IPS-18a (cell line): ENCODE data around the gene FGD1.
A peak's percentile ranks its signal among the peaks of the same experiment; 100 is the strongest.
"Not testable (repeated sequence)": the region's sequence is repeated elsewhere in the genome, so short reads cannot be mapped to it uniquely, and the experiment has no call there.

Experiments used
- H3K27ac ChIP-seq: one replicate; pipeline ENCODE4 v1.5.1; 2013; ENCODE audit warnings: low read length
- H3K27me3 ChIP-seq: one replicate; pipeline ENCODE4 v1.6.1; 2013; ENCODE audit warnings: mild to moderate bottlenecking, low read length; ENCODE audit not compliant: control insufficient read depth, insufficient read depth
- H3K36me3 ChIP-seq: one replicate; pipeline ENCODE4 v1.6.1; 2013; ENCODE audit warnings: low read depth, low read length; ENCODE audit not compliant: control insufficient read depth
- H3K4me1 ChIP-seq: one replicate; pipeline ENCODE4 v1.6.1; 2013; ENCODE audit warnings: low read depth, low read length; ENCODE audit not compliant: control insufficient read depth
- H3K4me3 ChIP-seq: one replicate; pipeline ENCODE4 v1.5.1; 2013; ENCODE audit warnings: low read length
- H3K9ac ChIP-seq: one replicate; pipeline ENCODE4 v1.6.1; 2013; ENCODE audit warnings: mild to moderate bottlenecking, low read length, moderate library complexity
- H3K9me3 ChIP-seq: one replicate; pipeline ENCODE4 v1.6.1; 2013; ENCODE audit warnings: low read depth, low read length; ENCODE audit not compliant: control insufficient read depth

The FGD1 gene

GRCh38 chrX:54494166-54494988, 1.7 kb downstream of the FGD1 start:
- Histone ChIP-seq H3K4me3 (peak overlapping the region; percentile 68), H3K4me1 (peaks cover 8% of the 10 kb centered on the region), H3K9me3 (peaks cover 13% of the 10 kb centered on the region), H3K36me3 (no peaks in the 10 kb centered on the region), H3K9ac (peak overlapping the region; percentile 52), H3K27me3 (no peaks in the 10 kb centered on the region), H3K27ac (no peak overlapping the region)

- no peaks in the 10 kb centered on the region for H3K36me3 ChIP-seq
- H3K9ac ChIP-seq: no peak overlapping the region
- no peaks in the 10 kb centered on the region for H3K27me3 ChIP-seq
- H3K27ac ChIP-seq: no peak overlapping the region
- H3K4me1 ChIP-seq: peaks cover 8% of the 10 kb centered on the region
- peaks cover 7% of the 10 kb centered on the region for H3K9me3 ChIP-seq
- no peak overlapping the region for H3K4me3 ChIP-seq
These were observed 3.7 kb downstream of the FGD1 start for GRCh38 chrX:54492340-54492739.

DNA sequence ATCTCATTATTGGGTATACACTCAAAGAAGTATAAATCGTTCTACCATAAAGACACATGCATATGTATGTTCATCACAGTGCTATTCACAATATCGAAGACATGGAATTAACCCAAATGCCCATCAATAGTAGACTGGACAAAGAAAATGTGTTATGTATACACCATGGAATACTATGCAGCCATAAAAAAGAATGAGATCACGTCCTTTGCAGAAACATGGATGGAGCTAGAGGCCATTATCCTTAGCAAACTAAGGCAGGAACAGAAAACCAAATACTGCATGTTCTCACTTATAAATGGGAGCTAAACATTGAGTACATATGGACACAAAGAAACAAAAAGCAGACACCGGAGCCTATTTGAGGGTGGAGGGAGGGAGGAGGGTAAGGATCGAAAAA, 6.2 kb downstream of the FGD1 start:
- H3K4me1 ChIP-seq, H3K9me3 ChIP-seq, H3K36me3 ChIP-seq, H3K4me3 ChIP-seq, H3K27ac ChIP-seq, H3K9ac ChIP-seq, H3K27me3 ChIP-seq: not testable (repeated sequence)

DNA sequence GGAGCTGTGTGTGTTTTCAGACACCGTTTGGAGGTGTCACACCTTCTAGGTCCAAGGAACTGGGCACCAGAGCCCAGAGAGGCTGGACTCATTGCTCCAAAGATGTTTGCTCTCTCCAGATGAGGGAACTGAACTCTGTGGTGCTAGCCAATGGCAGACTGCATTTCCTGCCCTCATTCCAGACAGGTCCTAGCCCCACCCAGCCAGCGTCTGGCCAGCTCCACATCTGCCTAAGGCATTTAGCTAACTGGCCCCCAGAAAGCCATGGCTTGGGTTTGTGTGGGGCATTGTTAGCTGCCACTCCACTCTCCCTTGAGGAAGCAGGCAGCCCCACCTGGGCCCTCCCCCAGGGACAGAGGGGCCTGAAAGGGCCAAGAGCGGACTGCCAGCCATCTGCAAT, 11.4 kb downstream of the FGD1 start:
- no peak overlapping the region for H3K4me3 ChIP-seq
- H3K27ac ChIP-seq: no peak overlapping the region
- H3K9me3 ChIP-seq: no peaks in the 10 kb centered on the region
- H3K9ac ChIP-seq: no peak overlapping the region
- H3K36me3 ChIP-seq: no peaks in the 10 kb centered on the region
- H3K27me3 ChIP-seq: no peaks in the 10 kb centered on the region
- H3K4me1 ChIP-seq: peaks cover 8% of the 10 kb centered on the region

- Histone ChIP-seq H3K9ac (no peak overlapping the region), H3K9me3 (no peaks in the 10 kb centered on the region), H3K27ac (no peak overlapping the region), H3K36me3 (no peaks in the 10 kb centered on the region), H3K4me3 (no peak overlapping the region), H3K4me1 (peaks cover 8% of the 10 kb centered on the region), H3K27me3 (no peaks in the 10 kb centered on the region)
These were observed 12.1 kb downstream of the FGD1 start for GRCh38 chrX:54483946-54484345.

GRCh38 chrX:54482839-54483593, 13.0 kb downstream of the FGD1 start:
- Histone ChIP-seq H3K27me3 (no peaks in the 10 kb centered on the region), H3K4me3 (no peak overlapping the region), H3K36me3 (no peaks in the 10 kb centered on the region), H3K9ac (no peak overlapping the region), H3K27ac (no peak overlapping the region), H3K9me3 (no peaks in the 10 kb centered on the region), H3K4me1 (peaks cover 15% of the 10 kb centered on the region)

GRCh38 chrX:54479136-54480111, 16.6 kb downstream of the FGD1 start:
- Histone ChIP-seq H3K9me3 (no peaks in the 10 kb centered on the region), H3K27ac (no peak overlapping the region), H3K9ac (no peak overlapping the region)

GRCh38 chrX:54473993-54474859, 21.8 kb downstream of the FGD1 start:
- no peaks in the 10 kb centered on the region for H3K27me3 ChIP-seq
- no peak overlapping the region for H3K9ac ChIP-seq
- peaks cover 7% of the 10 kb centered on the region for H3K4me1 ChIP-seq
- no peaks in the 10 kb centered on the region for H3K9me3 ChIP-seq
- no peak overlapping the region for H3K4me3 ChIP-seq
- H3K27ac ChIP-seq: no peak overlapping the region
- no peaks in the 10 kb centered on the region for H3K36me3 ChIP-seq

More at GRCh38 chrX:54479136-54480111, 16.6 kb downstream of the FGD1 start:
- no peaks in the 10 kb centered on the region for H3K27me3 ChIP-seq
- no peak overlapping the region for H3K4me3 ChIP-seq
- no peaks in the 10 kb centered on the region for H3K36me3 ChIP-seq
- H3K4me1 ChIP-seq: peaks cover 15% of the 10 kb centered on the region

- Histone ChIP-seq H3K27ac (no peak overlapping the region), H3K4me1 (no peaks in the 10 kb centered on the region), H3K27me3 (no peaks in the 10 kb centered on the region), H3K4me3 (no peak overlapping the region), H3K9me3 (peaks cover 3% of the 10 kb centered on the region), H3K9ac (no peak overlapping the region), H3K36me3 (peaks cover 14% of the 10 kb centered on the region)
These were observed 25.8 kb downstream of the FGD1 start for GRCh38 chrX:54470054-54470760.

DNA sequence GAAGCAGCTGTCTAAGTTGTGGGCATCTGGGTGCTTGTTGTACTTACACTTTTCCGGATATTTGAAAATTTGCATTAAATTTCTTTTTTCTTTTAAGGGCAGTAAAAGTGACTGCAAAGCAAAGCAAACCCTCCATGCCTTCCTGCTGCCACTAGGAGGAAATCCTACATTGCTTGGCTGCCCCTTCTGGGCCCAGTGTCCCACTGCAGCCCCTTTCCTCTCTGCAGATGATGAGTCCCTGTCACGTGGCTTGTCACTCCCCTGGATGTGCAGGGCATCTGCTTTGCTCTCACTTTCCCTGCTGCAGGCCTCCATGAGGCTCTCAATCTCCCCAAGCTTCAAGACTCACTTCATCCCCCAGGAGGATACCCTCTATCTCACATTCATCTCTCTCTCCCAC, 43.1 kb downstream of the FGD1 start:
- no peaks in the 10 kb centered on the region for H3K4me1 ChIP-seq

More for the DNA sequence above, 43.1 kb downstream of the FGD1 start:
- Histone ChIP-seq H3K27me3 (no peaks in the 10 kb centered on the region), H3K9ac (no peak overlapping the region), H3K36me3 (peaks cover 11% of the 10 kb centered on the region), H3K9me3 (peaks cover 3% of the 10 kb centered on the region), H3K4me3 (no peak overlapping the region), H3K27ac (no peak overlapping the region)
